ENCODE data around the gene PRRT1B.

DNA sequence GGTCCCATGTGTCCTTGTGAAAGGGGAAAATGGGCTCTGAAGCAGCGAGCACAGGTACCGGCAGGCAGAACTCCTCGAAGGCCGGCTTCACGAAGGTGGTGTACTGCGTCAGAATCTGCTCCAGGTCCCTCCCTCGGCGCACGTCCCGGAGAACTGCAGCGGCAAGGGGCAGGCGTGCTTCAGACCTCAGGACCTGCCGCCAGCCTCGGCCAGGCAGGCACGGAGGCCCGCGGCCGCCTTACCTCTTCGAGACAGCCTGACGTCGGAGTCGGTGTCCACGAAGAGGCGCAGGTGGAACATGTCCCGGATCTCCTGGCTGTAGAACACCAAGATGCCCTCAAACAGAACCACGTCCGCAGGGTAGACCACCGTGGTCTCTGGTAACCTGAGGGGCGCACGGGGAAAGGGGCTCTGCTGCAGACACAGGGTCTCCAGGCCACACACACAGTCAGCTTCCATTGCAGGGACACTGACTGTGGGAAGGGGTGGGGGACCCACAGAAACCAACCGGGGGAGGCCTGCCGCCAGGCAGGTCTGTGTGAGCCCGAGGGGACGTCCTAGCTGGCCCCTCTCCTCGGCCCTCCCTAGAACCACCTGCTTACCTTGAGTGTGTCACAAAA lies 16.3 kb upstream of the PRRT1B start:
- TF ChIP-seq POLR2A (IDR thresholded peaks at IDR 0.05; ENCODE audit: low read depth, low read length) (no peak), CEBPB (IDR thresholded peaks at IDR 0.05; ENCODE audit: low read depth, low read length) (no peak)
- TF ChIP-seq, protein P1, sequence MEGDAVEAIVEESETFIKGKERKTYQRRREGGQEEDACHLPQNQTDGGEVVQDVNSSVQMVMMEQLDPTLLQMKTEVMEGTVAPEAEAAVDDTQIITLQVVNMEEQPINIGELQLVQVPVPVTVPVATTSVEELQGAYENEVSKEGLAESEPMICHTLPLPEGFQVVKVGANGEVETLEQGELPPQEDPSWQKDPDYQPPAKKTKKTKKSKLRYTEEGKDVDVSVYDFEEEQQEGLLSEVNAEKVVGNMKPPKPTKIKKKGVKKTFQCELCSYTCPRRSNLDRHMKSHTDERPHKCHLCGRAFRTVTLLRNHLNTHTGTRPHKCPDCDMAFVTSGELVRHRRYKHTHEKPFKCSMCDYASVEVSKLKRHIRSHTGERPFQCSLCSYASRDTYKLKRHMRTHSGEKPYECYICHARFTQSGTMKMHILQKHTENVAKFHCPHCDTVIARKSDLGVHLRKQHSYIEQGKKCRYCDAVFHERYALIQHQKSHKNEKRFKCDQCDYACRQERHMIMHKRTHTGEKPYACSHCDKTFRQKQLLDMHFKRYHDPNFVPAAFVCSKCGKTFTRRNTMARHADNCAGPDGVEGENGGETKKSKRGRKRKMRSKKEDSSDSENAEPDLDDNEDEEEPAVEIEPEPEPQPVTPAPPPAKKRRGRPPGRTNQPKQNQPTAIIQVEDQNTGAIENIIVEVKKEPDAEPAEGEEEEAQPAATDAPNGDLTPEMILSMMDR (conservative IDR thresholded peaks at IDR 0.05; ENCODE audit: low read depth, low read length): no peak

Measured in IMR-90 (cell line).